ENCODE data around the gene GHDC.
A peak's percentile ranks its signal among the peaks of the same experiment; 100 is the strongest.
"Not testable (repeated sequence)": the region's sequence is repeated elsewhere in the genome, so short reads cannot be mapped to it uniquely, and the experiment has no call there.

Gene GHDC

DNA sequence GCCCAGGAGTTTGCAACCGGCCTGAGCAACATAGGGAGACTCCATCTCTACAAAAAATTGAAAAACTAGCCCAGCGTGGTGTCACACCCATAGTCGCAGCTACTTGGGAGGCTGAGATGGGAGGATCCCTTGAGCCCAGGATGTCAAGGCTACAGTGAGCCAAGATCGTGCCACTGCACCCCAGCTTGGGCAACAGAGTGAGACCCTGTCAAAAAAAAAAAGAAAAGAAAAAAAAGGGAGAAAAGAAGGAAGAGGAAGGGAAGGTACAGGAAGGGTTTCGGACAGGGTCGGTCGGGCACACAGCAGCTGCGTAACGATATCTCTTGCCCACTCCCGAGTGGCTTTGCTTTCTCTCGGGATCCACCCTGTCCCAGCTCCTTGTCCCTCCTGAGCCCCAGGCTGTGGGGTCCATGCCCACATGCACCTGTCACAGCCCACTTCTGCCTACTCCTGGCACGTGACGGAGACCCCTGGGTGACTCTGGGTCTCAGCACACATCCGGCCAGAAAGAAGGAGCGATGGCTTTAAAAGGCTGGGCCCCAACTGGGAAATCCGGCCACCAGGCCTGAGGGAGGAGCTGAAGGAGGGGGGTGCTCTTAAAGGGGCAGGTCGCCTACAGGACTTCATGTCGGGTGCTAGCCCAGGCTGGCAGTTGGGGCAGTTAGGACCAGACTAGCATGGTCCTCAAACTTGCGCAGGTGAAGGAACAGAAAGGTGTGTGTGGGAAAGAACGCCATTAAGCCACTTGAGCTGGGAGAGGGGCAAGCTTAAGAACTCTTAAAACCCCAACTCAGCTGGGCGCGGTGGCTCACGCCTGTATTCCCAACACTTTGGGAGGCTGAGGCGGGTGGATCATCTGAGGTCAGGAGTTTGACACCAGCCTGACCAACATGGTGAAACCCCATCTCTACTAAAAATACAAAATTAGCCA lies at the start of gene GHDC:
Gene GHDC, minus strand, starts transcription at position 526 of the 931 bp plus-strand sequence. CDS start 913 bp downstream, outside the sequence.
- peak; percentile 64 to 65 for DNase-seq (ENCODE audit: low read depth in 2 of 2)

DNA sequence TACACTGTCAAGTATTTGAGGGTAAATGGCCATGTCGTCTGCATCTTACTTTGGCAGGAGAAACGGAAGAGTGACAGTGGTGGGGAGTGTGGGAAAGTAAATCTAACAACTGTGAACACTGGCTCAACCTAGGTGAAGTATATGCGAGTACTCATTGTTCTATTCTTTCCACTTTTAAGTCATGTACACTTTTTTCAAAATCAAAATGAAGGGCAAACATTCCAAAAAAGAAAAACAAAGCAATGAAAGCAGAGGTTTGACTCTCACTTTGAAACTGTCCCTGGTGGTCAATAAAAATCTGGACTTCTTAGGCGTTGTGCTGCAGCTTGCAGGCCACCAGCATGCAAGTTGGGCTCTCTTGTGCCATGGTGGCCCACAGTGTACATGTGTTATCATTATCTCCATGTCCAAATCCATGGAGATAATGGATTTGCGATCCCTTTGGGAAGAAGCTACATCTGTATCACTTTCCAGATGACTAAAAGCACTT lies 49.2 kb upstream of the GHDC start:
- DNase-seq (ENCODE audit: low read depth in 2 of 2): no peak

GRCh38 chr17:42241871-42242270 lies 47.6 kb upstream of the GHDC start:
- DNase-seq (ENCODE audit: low read depth in 2 of 2): no peak

GRCh38 chr17:42240863-42241262 lies 46.6 kb upstream of the GHDC start:
- DNase-seq (ENCODE audit: low read depth in 2 of 2): not testable (repeated sequence)

DNA sequence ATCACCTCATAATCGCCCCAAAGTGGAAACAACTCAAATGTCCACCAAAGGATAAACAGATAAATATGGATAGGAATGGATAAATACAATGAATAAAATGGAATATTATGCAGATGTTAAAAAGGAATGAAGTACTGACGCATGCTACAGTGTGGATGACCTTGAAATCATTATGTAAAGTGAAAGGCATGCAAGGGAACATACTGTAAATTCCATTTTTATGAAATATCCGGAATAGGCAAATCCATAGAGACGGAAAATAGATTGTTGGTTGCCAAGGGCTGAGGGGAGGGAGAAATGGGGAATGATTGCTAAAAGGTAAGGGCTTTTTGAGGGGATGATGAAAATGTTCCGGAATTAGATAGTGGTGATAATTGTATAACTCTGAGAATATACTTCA lies 45.9 kb upstream of the GHDC start:
- no peak for DNase-seq (ENCODE audit: low read depth in 2 of 2)

DNA sequence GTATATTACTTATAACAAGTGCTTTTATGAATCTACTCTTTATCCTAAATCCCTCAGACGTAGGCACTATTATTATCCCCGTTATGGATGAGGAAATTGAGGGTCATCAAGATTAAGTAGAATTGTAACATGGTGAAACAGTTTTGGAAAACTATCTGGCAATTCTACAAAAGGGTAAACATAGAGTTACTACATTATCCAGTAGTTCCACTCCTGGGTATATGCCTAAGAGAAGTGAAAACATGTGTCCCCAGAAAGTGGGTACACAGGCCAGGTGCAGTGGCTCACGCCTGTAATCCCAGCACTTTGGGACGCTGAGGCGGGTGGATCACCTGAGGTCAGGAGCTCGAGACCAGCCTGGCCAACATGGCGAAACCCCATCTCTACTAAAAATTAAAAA lies 45.3 kb upstream of the GHDC start:
- not testable (repeated sequence) for DNase-seq (ENCODE audit: low read depth in 2 of 2)

DNA sequence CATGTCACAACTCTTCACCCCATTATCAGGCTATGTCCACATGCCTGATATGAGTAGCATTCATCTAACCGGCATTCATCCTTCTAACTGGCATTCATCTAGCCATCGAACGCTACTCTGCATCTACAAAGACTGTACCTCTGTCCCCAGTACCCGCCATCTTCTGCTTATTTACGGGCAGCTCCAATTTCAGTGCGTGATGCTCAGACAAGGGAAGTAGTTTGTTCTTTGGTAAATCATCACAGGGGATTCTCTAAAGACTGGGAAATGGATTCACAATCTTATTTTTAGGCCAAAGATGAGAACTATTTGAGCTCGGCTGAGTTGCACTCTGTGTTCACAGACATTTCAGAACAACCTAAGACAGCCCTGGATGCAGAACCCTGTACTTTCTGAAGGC lies 42.5 kb upstream of the GHDC start:
- DNase-seq (ENCODE audit: low read depth in 2 of 2): no peak

- DNase-seq (ENCODE audit: low read depth in 2 of 2): no peak
These were observed 39.7 kb upstream of the GHDC start for GRCh38 chr17:42233994-42234393.

- DNase-seq (ENCODE audit: low read depth in 2 of 2): no peak
These were observed 38.9 kb upstream of the GHDC start for GRCh38 chr17:42233156-42233555.

GRCh38 chr17:42230225-42230624 lies 35.9 kb upstream of the GHDC start:
- no peak for DNase-seq (ENCODE audit: low read depth in 2 of 2)

- no peak for DNase-seq (ENCODE audit: low read depth in 2 of 2)
These were observed 33.8 kb upstream of the GHDC start for GRCh38 chr17:42227849-42228700.

DNA sequence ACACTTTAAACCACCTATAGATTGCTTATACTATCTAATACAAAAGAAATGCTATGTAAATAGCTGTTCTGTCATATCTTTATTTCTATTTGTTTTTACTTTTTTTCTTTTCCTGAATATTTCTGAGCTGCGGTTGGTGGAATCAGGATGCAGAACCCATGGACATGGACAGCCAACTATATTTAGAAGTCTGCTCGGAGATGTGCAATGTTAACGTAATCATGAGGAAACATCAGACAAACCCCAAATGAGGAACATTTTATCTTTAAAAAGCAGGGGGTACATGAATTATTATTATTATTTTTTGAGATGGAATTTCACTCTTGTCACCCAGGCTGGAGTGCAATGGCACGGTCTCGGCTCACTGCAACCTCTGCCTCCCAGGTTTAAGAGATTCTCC lies 31.4 kb upstream of the GHDC start:
- no peak for DNase-seq (ENCODE audit: low read depth in 2 of 2)

DNA sequence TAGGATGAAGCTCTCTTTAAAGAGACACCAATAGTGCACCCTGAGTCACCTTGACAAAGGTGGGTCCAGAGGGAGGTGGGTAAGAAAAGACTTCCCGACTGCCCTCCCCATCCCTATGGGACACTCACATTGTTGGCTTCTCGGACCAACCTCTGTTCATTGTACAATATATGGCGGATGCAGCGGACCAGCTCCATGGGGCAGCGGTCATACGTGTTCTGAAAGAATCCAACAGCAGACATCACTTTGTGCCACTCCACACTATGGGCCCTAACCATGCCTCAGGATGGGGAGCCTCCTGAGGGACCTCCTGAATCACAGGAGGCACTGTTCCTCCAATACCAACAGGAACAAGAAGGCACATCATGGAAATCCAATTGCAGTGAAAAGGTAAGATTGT lies 30.4 kb upstream of the GHDC start:
- no peak for DNase-seq (ENCODE audit: low read depth in 2 of 2)

DNA sequence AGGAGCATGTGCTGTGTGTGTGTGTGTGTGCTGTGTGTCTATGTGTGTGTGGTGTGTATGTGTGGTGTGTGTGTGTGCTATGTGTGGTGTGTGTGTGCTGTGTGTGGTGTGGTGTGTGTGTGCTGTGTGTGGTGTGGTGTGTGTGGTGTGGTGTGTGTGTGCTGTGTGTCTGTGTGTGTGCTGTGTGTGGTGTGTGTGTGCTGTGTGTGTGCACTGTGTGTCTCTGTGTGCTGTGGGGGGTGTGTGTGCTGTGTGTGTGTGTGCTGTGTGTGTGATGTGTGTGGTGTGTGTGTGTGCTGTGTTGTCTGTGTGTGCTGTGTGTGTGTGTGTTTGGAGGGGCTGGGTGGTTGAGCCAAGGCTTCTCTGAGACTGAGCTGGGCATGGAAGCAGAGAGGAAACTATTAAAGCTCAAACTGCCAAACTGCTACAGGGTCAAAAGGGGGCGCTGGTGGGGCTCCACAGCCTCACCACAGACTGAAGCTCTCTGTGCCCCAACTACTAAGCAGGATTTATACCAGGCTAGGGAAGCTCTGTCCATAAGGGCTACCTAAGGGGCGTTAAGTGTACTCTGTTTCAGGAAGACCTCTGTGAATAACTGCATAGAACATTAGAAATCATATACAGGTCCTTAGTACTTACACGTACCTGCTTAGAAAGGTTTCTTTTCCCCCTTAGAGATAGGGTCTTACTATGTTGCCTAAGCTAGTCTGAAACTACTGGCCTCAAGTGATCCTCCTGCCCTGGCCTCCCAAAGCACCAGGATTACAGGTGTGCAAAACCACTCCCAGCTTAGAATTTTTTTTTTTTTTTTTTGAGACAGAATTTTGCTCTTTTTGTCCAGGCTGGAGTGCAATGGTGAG lies 27.8 kb upstream of the GHDC start:
- peak; percentile 45 to 54 for DNase-seq (ENCODE audit: low read depth in 2 of 2)

GRCh38 chr17:42219280-42219679 lies 25.0 kb upstream of the GHDC start:
- not testable (repeated sequence) for DNase-seq (ENCODE audit: low read depth in 2 of 2)

- DNase-seq (ENCODE audit: low read depth in 2 of 2): no peak
These were observed 19.9 kb upstream of the GHDC start for GRCh38 chr17:42214156-42214555.

- no peak for DNase-seq (ENCODE audit: low read depth in 2 of 2)
These were observed 18.1 kb upstream of the GHDC start for GRCh38 chr17:42212382-42212781.

DNA sequence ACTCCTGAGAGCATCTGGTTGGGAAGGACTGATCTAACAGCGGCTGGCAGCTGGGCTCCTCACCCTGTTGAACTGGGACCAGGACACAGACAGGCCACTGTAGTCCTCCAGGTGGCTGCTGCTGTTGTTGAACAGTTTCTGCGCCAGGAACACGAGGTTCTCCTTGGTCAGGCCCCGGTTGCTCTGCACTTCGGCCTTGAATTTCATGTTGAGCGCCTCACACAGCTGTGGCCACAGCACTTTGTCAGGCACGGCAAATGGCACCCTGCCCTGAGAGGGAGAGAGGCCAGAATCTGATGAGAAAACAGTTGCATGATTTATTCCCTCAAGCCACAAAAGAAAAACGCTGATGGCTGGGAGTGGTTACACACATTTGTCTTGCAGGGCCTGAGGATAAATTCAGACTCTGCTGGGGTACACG lies 17.6 kb upstream of the GHDC start:
- not testable (repeated sequence) for DNase-seq (ENCODE audit: low read depth in 2 of 2)

- DNase-seq (ENCODE audit: low read depth in 2 of 2): no peak
These were observed 15.8 kb upstream of the GHDC start for GRCh38 chr17:42210046-42210445.

DNA sequence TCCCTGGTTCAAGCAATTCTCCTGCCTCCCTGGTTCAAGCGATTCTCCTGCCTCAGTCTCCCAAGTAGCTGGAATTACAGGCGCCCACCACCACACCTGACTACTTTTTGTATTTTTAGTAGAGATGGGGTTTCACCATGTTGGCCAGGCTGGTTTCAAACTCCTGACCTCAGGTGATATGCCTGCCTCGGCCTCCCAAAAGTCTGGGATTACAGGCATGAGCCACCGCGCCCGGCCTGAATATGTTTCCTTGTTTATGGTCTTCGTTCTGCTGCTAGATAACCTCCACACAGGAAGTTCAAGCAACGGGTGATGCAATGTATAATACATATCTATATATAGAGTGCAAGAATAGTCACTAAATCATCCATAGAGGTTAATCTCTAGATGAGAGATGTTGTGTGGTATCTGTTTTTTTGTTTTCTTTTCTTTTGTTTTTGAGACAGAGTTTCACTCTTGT lies 11.9 kb upstream of the GHDC start:
- DNase-seq (ENCODE audit: low read depth in 2 of 2): not testable (repeated sequence)

DNA sequence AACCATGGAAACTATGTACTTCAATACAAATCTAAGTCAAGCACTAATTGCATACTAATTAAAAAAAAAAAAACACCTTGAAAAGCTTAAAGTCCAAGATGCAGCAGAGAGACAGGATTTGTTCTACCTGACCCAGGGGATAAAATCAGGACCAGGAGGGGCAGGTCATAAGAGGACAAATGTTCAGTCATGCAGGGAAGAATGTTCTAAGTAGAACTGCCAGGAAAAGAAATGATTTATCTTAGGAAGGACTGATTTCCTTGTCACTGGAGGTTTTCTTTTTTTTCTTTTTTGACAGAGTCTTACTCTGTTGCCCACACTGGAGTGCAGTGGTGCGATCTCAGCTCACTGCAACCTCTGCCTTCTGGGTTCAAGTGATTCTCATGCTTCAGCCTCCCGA lies 9.1 kb upstream of the GHDC start:
- DNase-seq (ENCODE audit: low read depth in 2 of 2): no peak
